Measurements from ENCODE around the gene FOS.
A peak's percentile ranks its signal among the peaks of the same experiment; 100 is the strongest.

FOS gene

GRCh38 chr14:75289840-75290388 lies 11.3 kb downstream of the FOS start:
- Histone ChIP-seq H3K9me3 (ENCODE audit: control insufficient read depth, insufficient read depth, low read length) (no peaks in the 10 kb centered on the region), H3K4me1 (ENCODE audit: insufficient read depth, low read length) (peaks cover 10% of the 10 kb centered on the region; the same call in 1 of the 2 replicates), H3K9ac (ENCODE audit: low read depth, low read length) (no peak overlapping the region), H3K36me3 (ENCODE audit: insufficient read depth, low read length) (no peaks in the 10 kb centered on the region)

GRCh38 chr14:75290851-75291250 lies 12.2 kb downstream of the FOS start:
- Histone ChIP-seq H3K9ac (ENCODE audit: low read depth, low read length) (no peak overlapping the region), H3K36me3 (ENCODE audit: insufficient read depth, low read length) (no peaks in the 10 kb centered on the region), H3K9me3 (ENCODE audit: control insufficient read depth, insufficient read depth, low read length) (no peaks in the 10 kb centered on the region), H3K4me1 (ENCODE audit: insufficient read depth, low read length) (peaks cover 16% of the 10 kb centered on the region; the same call in 1 of the 2 replicates)

- Histone ChIP-seq H3K36me3 (ENCODE audit: insufficient read depth, low read length) (no peaks in the 10 kb centered on the region), H3K9ac (ENCODE audit: low read depth, low read length) (no peak overlapping the region), H3K4me1 (ENCODE audit: insufficient read depth, low read length) (peaks cover 13% of the 10 kb centered on the region; the same call in 1 of the 2 replicates), H3K9me3 (ENCODE audit: control insufficient read depth, insufficient read depth, low read length) (no peaks in the 10 kb centered on the region)
Observed at GRCh38 chr14:75291331-75291730, 12.7 kb downstream of the FOS start.

GRCh38 chr14:75292101-75292563 lies 13.5 kb downstream of the FOS start:
- Histone ChIP-seq H3K4me1 (ENCODE audit: insufficient read depth, low read length) (peaks cover 12% of the 10 kb centered on the region; the same call in 1 of the 2 replicates), H3K9ac (ENCODE audit: low read depth, low read length) (no peak overlapping the region), H3K36me3 (ENCODE audit: insufficient read depth, low read length) (no peaks in the 10 kb centered on the region), H3K9me3 (ENCODE audit: control insufficient read depth, insufficient read depth, low read length) (no peaks in the 10 kb centered on the region)

- peak overlapping the region; percentile 86; the same call in 1 of the 2 replicates for H3K9ac ChIP-seq (ENCODE audit: low read depth, low read length)
Observed at GRCh38 chr14:75292886-75293285, 14.3 kb downstream of the FOS start.

GRCh38 chr14:75293920-75294648 lies 15.5 kb downstream of the FOS start:
- no peaks in the 10 kb centered on the region for H3K36me3 ChIP-seq (ENCODE audit: insufficient read depth, low read length)
- peak overlapping the region; percentile 86 for H3K9ac ChIP-seq (ENCODE audit: low read depth, low read length)
- no peaks in the 10 kb centered on the region for H3K9me3 ChIP-seq (ENCODE audit: control insufficient read depth, insufficient read depth, low read length)
- peaks cover 6% of the 10 kb centered on the region; the same call in 1 of the 2 replicates for H3K4me1 ChIP-seq (ENCODE audit: insufficient read depth, low read length)

More at GRCh38 chr14:75292886-75293285, 14.3 kb downstream of the FOS start:
- Histone ChIP-seq H3K36me3 (ENCODE audit: insufficient read depth, low read length) (no peaks in the 10 kb centered on the region), H3K4me1 (ENCODE audit: insufficient read depth, low read length) (peaks cover 6% of the 10 kb centered on the region; the same call in 1 of the 2 replicates), H3K9me3 (ENCODE audit: control insufficient read depth, insufficient read depth, low read length) (no peaks in the 10 kb centered on the region)

- H3K9ac ChIP-seq (ENCODE audit: low read depth, low read length), result peak overlapping the region; percentile 71
- no peaks in the 10 kb centered on the region for H3K36me3 ChIP-seq (ENCODE audit: insufficient read depth, low read length)
- peaks cover 6% of the 10 kb centered on the region; the same call in 1 of the 2 replicates for H3K4me1 ChIP-seq (ENCODE audit: insufficient read depth, low read length)
- no peaks in the 10 kb centered on the region for H3K9me3 ChIP-seq (ENCODE audit: control insufficient read depth, insufficient read depth, low read length)
Observed at GRCh38 chr14:75294649-75295033, 16.0 kb downstream of the FOS start.

GRCh38 chr14:75295061-75295461 lies 16.4 kb downstream of the FOS start:
- H3K4me1 ChIP-seq (ENCODE audit: insufficient read depth, low read length), result peaks cover 6% of the 10 kb centered on the region; the same call in 1 of the 2 replicates
- no peaks in the 10 kb centered on the region for H3K36me3 ChIP-seq (ENCODE audit: insufficient read depth, low read length)
- H3K9ac ChIP-seq (ENCODE audit: low read depth, low read length), result peak overlapping the region; percentile 71; the same call in 1 of the 2 replicates
- H3K9me3 ChIP-seq (ENCODE audit: control insufficient read depth, insufficient read depth, low read length), result no peaks in the 10 kb centered on the region

GRCh38 chr14:75295491-75296345 lies 17.1 kb downstream of the FOS start:
- Histone ChIP-seq H3K9me3 (ENCODE audit: control insufficient read depth, insufficient read depth, low read length) (no peaks in the 10 kb centered on the region), H3K4me1 (ENCODE audit: insufficient read depth, low read length) (peaks cover 6% of the 10 kb centered on the region; the same call in 1 of the 2 replicates), H3K36me3 (ENCODE audit: insufficient read depth, low read length) (no peaks in the 10 kb centered on the region), H3K9ac (ENCODE audit: low read depth, low read length) (peak overlapping the region; percentile 71)

GRCh38 chr14:75297411-75298040 lies 18.9 kb downstream of the FOS start:
- Histone ChIP-seq H3K4me1 (ENCODE audit: insufficient read depth, low read length) (peaks cover 6% of the 10 kb centered on the region; the same call in 1 of the 2 replicates), H3K36me3 (ENCODE audit: insufficient read depth, low read length) (no peaks in the 10 kb centered on the region), H3K9me3 (ENCODE audit: control insufficient read depth, insufficient read depth, low read length) (no peaks in the 10 kb centered on the region), H3K9ac (ENCODE audit: low read depth, low read length) (no peak overlapping the region)

- no peaks in the 10 kb centered on the region for H3K9me3 ChIP-seq (ENCODE audit: control insufficient read depth, insufficient read depth, low read length)
- H3K36me3 ChIP-seq (ENCODE audit: insufficient read depth, low read length), result no peaks in the 10 kb centered on the region
- peaks cover 6% of the 10 kb centered on the region; the same call in 1 of the 2 replicates for H3K4me1 ChIP-seq (ENCODE audit: insufficient read depth, low read length)
- no peak overlapping the region for H3K9ac ChIP-seq (ENCODE audit: low read depth, low read length)
Observed at GRCh38 chr14:75298187-75298965, 19.7 kb downstream of the FOS start.

GRCh38 chr14:75299059-75299458 lies 20.4 kb downstream of the FOS start:
- peaks cover 6% of the 10 kb centered on the region; the same call in 1 of the 2 replicates for H3K4me1 ChIP-seq (ENCODE audit: insufficient read depth, low read length)
- H3K36me3 ChIP-seq (ENCODE audit: insufficient read depth, low read length), result no peaks in the 10 kb centered on the region
- no peaks in the 10 kb centered on the region for H3K9me3 ChIP-seq (ENCODE audit: control insufficient read depth, insufficient read depth, low read length)
- H3K9ac ChIP-seq (ENCODE audit: low read depth, low read length), result no peak overlapping the region

GRCh38 chr14:75299576-75299975 lies 20.9 kb downstream of the FOS start:
- H3K9me3 ChIP-seq (ENCODE audit: control insufficient read depth, insufficient read depth, low read length), result no peaks in the 10 kb centered on the region
- no peak overlapping the region for H3K9ac ChIP-seq (ENCODE audit: low read depth, low read length)
- H3K4me1 ChIP-seq (ENCODE audit: insufficient read depth, low read length), result peaks cover 6% of the 10 kb centered on the region; the same call in 1 of the 2 replicates
- H3K36me3 ChIP-seq (ENCODE audit: insufficient read depth, low read length), result no peaks in the 10 kb centered on the region

Measured in ES-I3 (cell line).